Urothelium cell line (cell line): Measurements from ENCODE around the gene NEDD4L.
"Not testable (repeated sequence)": the region's sequence is repeated elsewhere in the genome, so short reads cannot be mapped to it uniquely, and the experiment has no call there.

Experiments
- DNase-seq: peaks from one replicate; pipeline ENCODE4 v3.0.0; 2011; ENCODE audit warnings: low spot score, mixed read lengths
- FAIRE-seq: peaks from 2 replicates; lab custom pipeline; 2011; peaks lifted over from hg19 to GRCh38; lab: Jason Lieb, UNC

Gene NEDD4L

GRCh38 chr18:58026395-58026794 is 17.6 kb upstream of the NEDD4L start:
- DNase-seq: no peak
- FAIRE-seq: no peak

- FAIRE-seq: no peak
- no peak for DNase-seq
Measured at GRCh38 chr18:58026857-58027256, 17.2 kb upstream of the NEDD4L start.

GRCh38 chr18:58027341-58027740 is 16.7 kb upstream of the NEDD4L start:
- DNase-seq: no peak
- no peak for FAIRE-seq

- DNase-seq (no peak), FAIRE-seq (no peak)
Measured at GRCh38 chr18:58028109-58028784, 15.8 kb upstream of the NEDD4L start.

GRCh38 chr18:58032233-58032632 is 11.8 kb upstream of the NEDD4L start:
- no peak for DNase-seq
- no peak for FAIRE-seq

GRCh38 chr18:58033216-58033615 is 10.8 kb upstream of the NEDD4L start:
- FAIRE-seq (no peak), DNase-seq (no peak)

- DNase-seq (no peak), FAIRE-seq (no peak)
Measured at GRCh38 chr18:58034370-58034769, 9.7 kb upstream of the NEDD4L start.

GRCh38 chr18:58037163-58037562 is 6.9 kb upstream of the NEDD4L start:
- DNase-seq (no peak), FAIRE-seq (no peak)

GRCh38 chr18:58038063-58038462 is 6.0 kb upstream of the NEDD4L start:
- FAIRE-seq: no peak
- no peak for DNase-seq

- no peak for DNase-seq
- FAIRE-seq: no peak
Measured at GRCh38 chr18:58041633-58042032, 2.4 kb upstream of the NEDD4L start.

GRCh38 chr18:58042826-58043490 is 1.1 kb upstream of the NEDD4L start:
- no peak for DNase-seq
- no peak for FAIRE-seq

- DNase-seq: peak; percentile 31
- FAIRE-seq: no peak
Measured at GRCh38 chr18:58044370-58045241, 580 bp downstream of the NEDD4L start.

- FAIRE-seq (no peak), DNase-seq (peak; percentile 44)
Measured at GRCh38 chr18:58045242-58046092, 1.4 kb downstream of the NEDD4L start.

GRCh38 chr18:58046093-58046793 is 2.2 kb downstream of the NEDD4L start:
- FAIRE-seq: no peak
- DNase-seq: no peak

- DNase-seq: no peak
- FAIRE-seq: no peak
Measured at GRCh38 chr18:58046794-58047555, 2.9 kb downstream of the NEDD4L start.

GRCh38 chr18:58047556-58047882 is 3.5 kb downstream of the NEDD4L start:
- DNase-seq (no peak), FAIRE-seq (no peak)

GRCh38 chr18:58048081-58048642 is 4.1 kb downstream of the NEDD4L start:
- DNase-seq: no peak
- FAIRE-seq: no peak

GRCh38 chr18:58049000-58049688 is 5.1 kb downstream of the NEDD4L start:
- FAIRE-seq: no peak
- DNase-seq: no peak

GRCh38 chr18:58050963-58051362 is 6.9 kb downstream of the NEDD4L start:
- FAIRE-seq, DNase-seq: not testable (repeated sequence)
